DMS 273 treated with DMSO at 0.1 percent for 48 hours (cell line): ENCODE results near the gene BRIP1.
"Not testable (repeated sequence)": the region's sequence is repeated elsewhere in the genome, so short reads cannot be mapped to it uniquely, and the experiment has no call there.

Experiments used
- DNase-seq: peaks from one replicate; lab custom pipeline; 2025; lab: John Stamatoyannopoulos, UW

The BRIP1 gene

GRCh38 chr17:61728297-61728836 lies 135.0 kb downstream of the BRIP1 start:
- no peak for DNase-seq

GRCh38 chr17:61727798-61728197 lies 135.5 kb downstream of the BRIP1 start:
- DNase-seq = not testable (repeated sequence)

- DNase-seq = no peak
Observed at GRCh38 chr17:61726977-61727376, 136.4 kb downstream of the BRIP1 start.

DNA sequence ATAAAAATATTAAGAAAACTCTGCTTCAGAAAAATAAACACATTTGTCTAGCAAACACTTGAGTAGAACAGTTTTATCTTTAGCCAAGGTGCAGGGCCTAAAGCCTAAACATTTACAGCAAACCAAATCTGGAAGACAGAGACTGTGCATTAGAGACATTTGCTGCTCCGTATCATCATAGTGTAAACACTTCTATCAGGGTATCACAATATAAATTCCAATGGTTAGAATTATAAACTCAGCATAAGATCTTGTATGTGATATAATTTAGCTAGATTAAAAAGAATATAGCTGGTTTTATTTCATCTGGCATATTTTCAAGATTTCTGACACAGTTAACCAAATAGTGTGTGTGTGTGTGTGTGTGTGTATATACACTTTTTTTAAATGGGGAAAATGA lies 138.6 kb downstream of the BRIP1 start:
- no peak for DNase-seq

DNA sequence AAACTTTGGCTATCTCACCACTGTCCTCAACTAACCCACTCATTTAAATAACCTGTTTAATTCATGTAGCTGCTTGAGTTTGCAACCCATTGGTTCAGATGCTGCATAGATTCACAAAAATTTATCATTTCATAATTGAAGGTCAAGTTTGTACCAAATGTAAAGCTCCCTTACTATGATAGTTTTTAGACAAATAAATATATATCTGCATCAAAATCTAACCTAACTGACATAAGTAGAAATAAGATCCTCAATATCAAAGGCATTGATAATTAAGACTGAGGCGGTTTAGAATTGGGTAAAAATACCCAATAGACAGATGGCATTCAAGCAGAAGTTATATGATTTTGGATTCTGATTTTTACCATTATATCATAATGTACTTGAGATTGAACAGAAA lies 139.4 kb downstream of the BRIP1 start:
- DNase-seq = no peak

DNA sequence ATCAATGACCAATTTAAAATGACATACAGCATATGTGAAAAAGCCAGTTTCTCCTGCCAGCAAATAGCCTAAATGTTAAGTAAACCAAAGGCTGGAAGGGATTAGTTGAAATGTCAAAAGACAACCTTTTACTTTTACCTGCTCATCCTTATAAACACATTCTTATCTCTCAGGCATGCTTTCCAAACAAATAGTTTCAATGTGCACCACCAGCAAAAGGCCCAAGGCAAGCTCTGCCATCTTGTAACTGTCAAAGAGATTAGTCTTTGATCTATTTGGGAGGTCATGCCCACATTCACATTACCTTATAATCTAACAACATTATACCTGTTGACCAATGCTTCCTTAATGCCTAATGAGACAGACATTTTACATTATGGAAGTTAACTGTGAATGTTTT lies 140.1 kb downstream of the BRIP1 start:
- DNase-seq = no peak

GRCh38 chr17:61722398-61722797 lies 140.9 kb downstream of the BRIP1 start:
- DNase-seq = no peak

- no peak for DNase-seq
Observed at GRCh38 chr17:61720016-61720795, 143.1 kb downstream of the BRIP1 start.

GRCh38 chr17:61719220-61719619 lies 144.1 kb downstream of the BRIP1 start:
- not testable (repeated sequence) for DNase-seq

DNA sequence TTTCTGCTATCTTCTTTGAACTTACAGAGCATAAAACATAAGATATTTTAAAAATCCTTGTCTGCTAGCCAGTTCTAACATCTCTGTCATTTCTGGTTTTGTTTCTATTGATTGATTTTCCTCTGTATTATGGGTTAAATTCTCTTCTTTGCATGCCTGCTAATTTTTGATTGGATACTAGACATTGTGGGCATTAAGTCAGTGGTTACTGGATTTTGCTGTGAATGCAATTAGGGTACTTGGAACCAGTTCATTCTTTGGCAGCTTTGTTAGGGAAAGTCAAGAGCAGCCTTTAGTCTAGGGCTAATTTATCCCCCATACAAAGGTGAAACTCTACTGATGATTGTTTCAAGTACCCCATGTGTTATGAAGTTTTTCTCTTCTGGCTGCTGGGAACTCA lies 145.3 kb downstream of the BRIP1 start:
- DNase-seq = no peak

DNA sequence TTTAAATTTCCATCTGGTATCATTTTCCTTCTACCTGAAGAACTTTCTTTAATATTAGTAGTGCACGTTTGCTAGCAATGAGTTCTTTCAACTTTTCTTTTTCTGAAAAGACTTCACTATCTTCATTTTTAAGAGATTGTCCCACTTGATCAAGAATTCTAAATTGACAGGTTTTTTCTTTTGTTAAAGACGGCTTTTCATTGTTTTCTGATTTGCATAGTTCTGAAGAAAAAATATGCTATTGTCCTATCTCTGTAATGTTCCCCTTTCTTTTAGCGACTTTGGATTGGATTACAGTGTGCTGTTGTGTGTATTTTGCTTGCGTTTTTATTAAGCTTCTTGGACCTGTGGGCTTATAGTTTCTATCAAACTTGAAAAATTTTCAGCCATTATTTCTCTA lies 146.0 kb downstream of the BRIP1 start:
- DNase-seq = no peak

- no peak for DNase-seq
Observed at GRCh38 chr17:61716225-61716829, 147.0 kb downstream of the BRIP1 start.

GRCh38 chr17:61715348-61715747 lies 148.0 kb downstream of the BRIP1 start:
- DNase-seq = no peak

GRCh38 chr17:61714300-61714699 lies 149.0 kb downstream of the BRIP1 start:
- DNase-seq = no peak

GRCh38 chr17:61713035-61713434 lies 150.3 kb downstream of the BRIP1 start:
- no peak for DNase-seq

- DNase-seq = no peak
Observed at GRCh38 chr17:61710546-61710945, 152.8 kb downstream of the BRIP1 start.

DNA sequence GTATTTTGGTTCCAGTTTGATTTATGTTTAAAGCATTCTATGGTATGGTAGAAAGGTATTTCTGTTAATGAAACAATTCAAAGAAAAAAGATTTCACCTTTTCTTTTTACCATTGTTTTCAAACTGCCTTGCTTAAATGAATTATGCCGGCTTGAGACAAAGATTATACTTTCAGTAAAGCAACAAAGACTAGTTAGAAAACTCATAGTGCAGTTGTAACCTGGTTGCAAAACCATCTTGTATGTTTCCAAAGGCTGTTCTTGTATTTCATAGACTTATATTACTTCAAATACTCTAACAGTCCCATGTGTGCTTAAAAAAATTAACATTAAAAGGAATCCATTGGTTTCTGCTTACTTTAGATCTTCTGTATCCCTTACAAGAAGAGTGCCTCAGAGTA lies 153.8 kb downstream of the BRIP1 start:
- no peak for DNase-seq

DNA sequence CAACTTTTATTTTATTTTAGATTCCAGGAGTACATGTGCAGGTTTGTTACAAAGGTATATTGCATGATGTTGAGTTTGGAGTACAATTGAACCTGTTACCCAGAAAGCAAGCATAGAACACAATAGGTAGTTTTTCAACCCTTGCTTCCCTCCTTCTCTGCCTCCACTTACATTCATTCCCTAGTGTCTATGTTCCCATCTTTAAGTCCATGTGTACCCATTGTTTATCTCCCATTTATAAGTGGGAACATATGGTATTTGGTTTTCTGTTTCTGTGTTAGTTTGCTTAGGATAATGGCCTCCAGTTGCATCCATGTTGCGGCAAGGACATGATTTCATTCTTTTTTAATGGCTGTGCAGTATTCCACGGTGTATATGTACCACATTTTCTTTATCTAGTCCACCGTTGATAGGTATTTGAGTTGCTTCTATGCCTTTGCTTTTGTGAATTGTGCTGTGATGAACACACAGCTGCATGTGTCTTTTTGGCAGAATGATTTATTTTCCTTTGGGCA lies 158.3 kb downstream of the BRIP1 start:
- DNase-seq = no peak

GRCh38 chr17:61702450-61702849 lies 160.9 kb downstream of the BRIP1 start:
- DNase-seq = no peak

GRCh38 chr17:61701978-61702377 lies 161.3 kb downstream of the BRIP1 start:
- no peak for DNase-seq

GRCh38 chr17:61701334-61701733 lies 162.0 kb downstream of the BRIP1 start:
- DNase-seq = no peak

GRCh38 chr17:61700252-61700651 lies 163.1 kb downstream of the BRIP1 start:
- DNase-seq = no peak

GRCh38 chr17:61699694-61700093 lies 163.6 kb downstream of the BRIP1 start:
- DNase-seq = no peak
